AG04450 (cell line): ENCODE data around the gene WIPF3. TPM values are rescaled to one million over a fixed set of nuclear protein-coding genes. Genes with fewer than 3 reads are reported as not detected.

Experiments used
- CTCF ChIA-PET: fragments of 300-600, 350-600 bp; formaldehyde crosslinking; extraction: SDS; loops from one replicate; lab custom pipeline; 2022; ENCODE audit warnings: antibody characterized with exemption, inconsistent platforms; lab: Charles Lee
- POLR2A ChIA-PET: fragments of 350-600 bp; formaldehyde crosslinking; extraction: SDS; loops from one replicate; lab custom pipeline; 2021; ENCODE audit warnings: antibody characterized with exemption, inconsistent platforms; lab: Yijun Ruan, JAX
- DNase-seq: peaks from one replicate; pipeline ENCODE4 v3.0.0-alpha.2; 2011; ENCODE audit warnings: low read depth, low spot score
- H3K27ac ChIP-seq: one replicate; pipeline ENCODE4 v1.5.1; 2012; ENCODE audit warnings: low read depth, low read length, control low read depth
- H3K27me3 ChIP-seq: one replicate; pipeline ENCODE4 v1.6.0; 2012; ENCODE audit warnings: low read length; ENCODE audit not compliant: control insufficient read depth, insufficient read depth
- H3K4me3 ChIP-seq: 2 replicates; pipeline ENCODE4 v1.5.1; 2011; ENCODE audit warnings: mild to moderate bottlenecking, low read depth, low read length, control low read depth
- H3K9me3 ChIP-seq: 2 replicates; pipeline ENCODE4 v1.5.1; 2012; ENCODE audit warnings: low read length; ENCODE audit not compliant: control insufficient read depth, insufficient read depth
- CTCF ChIP-seq: IDR thresholded peaks from 2 replicates; pipeline ENCODE4 v1.5.1; 2011; ENCODE audit warnings: low read depth, low read length, control low read depth, inconsistent platforms
- polyA plus RNA-seq: library from polyadenylated mRNA; depleted of rRNA; stranded (reverse); fragments of >200 nt; gene quantifications from 2 replicates; pipeline ENCODE4 v1.2.3, GENCODE V29; 2011

WIPF3 gene
- polyA plus RNA-seq, 1 experiment, result not detected

- Histone ChIP-seq H3K27ac (no peak overlapping the region), H3K9me3 (peaks cover 9% of the 10 kb centered on the region; the same call in 1 of the 2 replicates), H3K27me3 (no peaks in the 10 kb centered on the region), H3K4me3 (no peak overlapping the region)
- no peak for DNase-seq
- ChIA-PET POLR2A (no interaction called here), CTCF (interaction anchor here (1.8 to 3.2 kb wide), 2 partner anchors 29 to 111 kb away, joined by 5 to 13 read pairs; no protein-coding TSS in a partner anchor)
- no peak for TF ChIP-seq CTCF
Observed at GRCh38 chr7:29951206-29951605, 144.9 kb downstream of the WIPF3 start.

- H3K9me3 ChIP-seq, result peaks cover 9% of the 10 kb centered on the region; the same call in 1 of the 2 replicates
Observed at GRCh38 chr7:29953726-29954347, 147.5 kb downstream of the WIPF3 start.

GRCh38 chr7:29955075-29955792, 148.9 kb downstream of the WIPF3 start:
- ChIA-PET CTCF (no interaction called here), POLR2A (no interaction called here)
- no peak for TF ChIP-seq CTCF
- no peak for DNase-seq
- H3K9me3 ChIP-seq, result peaks cover 4% of the 10 kb centered on the region; the same call in 1 of the 2 replicates
- H3K4me3 ChIP-seq, result no peak overlapping the region
- H3K27me3 ChIP-seq, result no peaks in the 10 kb centered on the region
- no peak overlapping the region for H3K27ac ChIP-seq

More at GRCh38 chr7:29953726-29954347, 147.5 kb downstream of the WIPF3 start:
- no peaks in the 10 kb centered on the region for H3K27me3 ChIP-seq
- no peak overlapping the region for H3K27ac ChIP-seq
- TF ChIP-seq CTCF, result no peak
- no peak for DNase-seq
- POLR2A ChIA-PET, result interaction anchor here (0.6 kb wide), 1 partner anchor 10 kb away, joined by 8 read pairs; no protein-coding TSS in a partner anchor
- CTCF ChIA-PET, result interaction anchor here (0.9 to 3.2 kb wide), 3 partner anchors 32 to 110 kb away, joined by 3 to 13 read pairs (median 6); no protein-coding TSS in a partner anchor
- H3K4me3 ChIP-seq, result no peak overlapping the region

GRCh38 chr7:29955799-29956486, 149.6 kb downstream of the WIPF3 start:
- no peak overlapping the region for H3K27ac ChIP-seq
- no peaks in the 10 kb centered on the region for H3K27me3 ChIP-seq
- no peaks in the 10 kb centered on the region; the same call in 1 of the 2 replicates for H3K9me3 ChIP-seq
- CTCF ChIA-PET, result interaction anchor here (1.4 kb wide), 1 partner anchor 35 kb away, joined by 5 read pairs; no protein-coding TSS in a partner anchor
- POLR2A ChIA-PET, result no interaction called here
- H3K4me3 ChIP-seq, result no peak overlapping the region
- no peak for DNase-seq
- TF ChIP-seq CTCF, result no peak
